ENCODE measurements around the gene ZXDC. TPM values are rescaled to one million over a fixed set of nuclear protein-coding genes. Genes with fewer than 3 reads are reported as not detected.

The ZXDC gene
- total and polyA plus RNA-seq, 9 of the 15 experiments (the other 6 are each of a cell fraction or from before 2014, with no cell fraction given), result 0.59 to 13.4 (median 7.3) TPM

DNA sequence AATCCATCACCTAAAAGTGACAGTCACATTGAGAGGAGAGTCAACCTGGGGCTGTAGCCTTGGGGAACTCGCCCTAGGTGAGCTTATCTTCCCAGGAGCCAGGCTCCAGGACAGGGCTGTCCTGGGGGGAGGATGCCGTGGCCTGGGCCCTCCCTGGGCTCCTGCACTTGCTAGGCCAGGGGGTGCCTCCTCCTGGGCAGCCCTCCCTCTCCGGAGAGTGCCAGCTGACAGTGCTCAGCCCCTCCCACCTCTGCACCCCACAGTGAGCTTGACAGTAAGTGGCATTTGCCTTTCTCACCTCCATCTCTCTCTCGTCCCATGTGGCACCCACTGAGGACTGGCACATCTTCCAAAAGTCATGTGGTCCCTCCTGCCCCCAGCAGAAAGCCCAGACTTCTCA is 22.8 kb upstream of the ZXDC start:
- no peaks in the 10 kb centered on the region for H3K79me2 ChIP-seq (ENCODE audit: control insufficient read depth, insufficient read depth, low read length)
- ATAC-seq (no peak), FAIRE-seq (no peak), DNase-seq (ENCODE audit: extremely low read depth in 1 of 4, low spot score in 3 of 4) (no peak)
- H3K27ac ChIP-seq (ENCODE audit: extremely low read depth, low read depth, low read length), result no peak overlapping the region
- no peaks in the 10 kb centered on the region; the same call in 1 of the 2 replicates for H4K20me1 ChIP-seq (replicated peaks; ENCODE audit: control insufficient read depth, insufficient read depth, low read length)
- no peaks in the 10 kb centered on the region for H3K9me3 ChIP-seq (replicated peaks; ENCODE audit: control insufficient read depth, insufficient read depth, low read depth, low read length)
- ChIA-PET CTCF (ENCODE audit: low intra/inter-chr PET ratio) (no interaction called here), POLR2A (no interaction called here)
- no peaks in the 10 kb centered on the region for H3K4me1 ChIP-seq (replicated peaks in 1 of 2; ENCODE audit: control insufficient read depth in 2 of 2, insufficient read depth in 2 of 2, low read length in 2 of 2)
- H3K9ac ChIP-seq (ENCODE audit: insufficient read depth in 1 of 2, low read depth in 2 of 2, low read length in 2 of 2), result no peak overlapping the region
- H3K36me3 ChIP-seq (ENCODE audit: control insufficient read depth, insufficient read depth, low read length), result no peaks in the 10 kb centered on the region
- WGBS (ENCODE audit: insufficient coverage, low coverage, missing lambda C conversion rate), result 0% methylated on average over 2 of the region's 4 CpGs
- H3K27me3 ChIP-seq (ENCODE audit: control insufficient read depth in 2 of 2, insufficient read depth in 2 of 2, low read length in 2 of 2), result peaks cover 0 to 15% of the 10 kb centered on the region in 2 experiments; a peak in 2 of 5 replicates
- H3K4me3 ChIP-seq, result no peak overlapping the region
- no peak overlapping the region for H2AFZ ChIP-seq (ENCODE audit: low read depth, low read length)
- intact Hi-C loops (cut with micrococcal nuclease), result no loop called here
- no TSS peak for BruUV-seq (replicated peaks)
- H3K4me2 ChIP-seq (ENCODE audit: insufficient read depth, low read length), result no peak overlapping the region
- H3K9me1 ChIP-seq (ENCODE audit: control insufficient read depth, insufficient read depth, low read length), result no peaks in the 10 kb centered on the region
- in situ Hi-C loops (cut with MboI), result no loop called here
- TF ChIP-seq, protein P1, sequence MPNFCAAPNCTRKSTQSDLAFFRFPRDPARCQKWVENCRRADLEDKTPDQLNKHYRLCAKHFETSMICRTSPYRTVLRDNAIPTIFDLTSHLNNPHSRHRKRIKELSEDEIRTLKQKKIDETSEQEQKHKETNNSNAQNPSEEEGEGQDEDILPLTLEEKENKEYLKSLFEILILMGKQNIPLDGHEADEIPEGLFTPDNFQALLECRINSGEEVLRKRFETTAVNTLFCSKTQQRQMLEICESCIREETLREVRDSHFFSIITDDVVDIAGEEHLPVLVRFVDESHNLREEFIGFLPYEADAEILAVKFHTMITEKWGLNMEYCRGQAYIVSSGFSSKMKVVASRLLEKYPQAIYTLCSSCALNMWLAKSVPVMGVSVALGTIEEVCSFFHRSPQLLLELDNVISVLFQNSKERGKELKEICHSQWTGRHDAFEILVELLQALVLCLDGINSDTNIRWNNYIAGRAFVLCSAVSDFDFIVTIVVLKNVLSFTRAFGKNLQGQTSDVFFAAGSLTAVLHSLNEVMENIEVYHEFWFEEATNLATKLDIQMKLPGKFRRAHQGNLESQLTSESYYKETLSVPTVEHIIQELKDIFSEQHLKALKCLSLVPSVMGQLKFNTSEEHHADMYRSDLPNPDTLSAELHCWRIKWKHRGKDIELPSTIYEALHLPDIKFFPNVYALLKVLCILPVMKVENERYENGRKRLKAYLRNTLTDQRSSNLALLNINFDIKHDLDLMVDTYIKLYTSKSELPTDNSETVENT (CRISPR knock-in tag; IDR thresholded peaks at IDR 0.05), result no peak
- TF ChIP-seq CBX2 (IDR thresholded peaks at IDR 0.05; ENCODE audit: insufficient read depth, low read length, poor library complexity, severe bottlenecking) (no peak), BRD9 (IDR thresholded peaks at IDR 0.05; ENCODE audit: low read depth, partially characterized antibody) (no peak), PRMT5 (CRISPR knock-in tag; IDR thresholded peaks at IDR 0.05) (no peak), RAD21 (CRISPR knock-in tag; conservative IDR thresholded peaks at IDR 0.05 in 1 of 2, IDR thresholded peaks at IDR 0.05 in 1 of 2) (no peak), ATF6 (CRISPR knock-in tag; IDR thresholded peaks at IDR 0.05) (no peak), NFE2L1 (tag; IDR thresholded peaks at IDR 0.05; ENCODE audit: borderline replicate concordance, low read depth) (no peak), SREBF1 (IDR thresholded peaks at IDR 0.05; ENCODE audit: borderline replicate concordance, low read depth, low read length) (no peak), ZBTB26 (CRISPR knock-in tag; IDR thresholded peaks at IDR 0.05) (no peak), CHD1 (IDR thresholded peaks at IDR 0.05; ENCODE audit: low read length) (no peak), ZNF717 (CRISPR knock-in tag; IDR thresholded peaks at IDR 0.05) (no peak), RNF2 (IDR thresholded peaks at IDR 0.05) (no peak), NONO (IDR thresholded peaks at IDR 0.05; ENCODE audit: low read depth in 2 of 2, low read length in 1 of 2) (no peak), HOXB6 (CRISPR knock-in tag; IDR thresholded peaks at IDR 0.05; ENCODE audit: borderline replicate concordance) (no peak)
- TF ChIP-seq, protein P2, sequence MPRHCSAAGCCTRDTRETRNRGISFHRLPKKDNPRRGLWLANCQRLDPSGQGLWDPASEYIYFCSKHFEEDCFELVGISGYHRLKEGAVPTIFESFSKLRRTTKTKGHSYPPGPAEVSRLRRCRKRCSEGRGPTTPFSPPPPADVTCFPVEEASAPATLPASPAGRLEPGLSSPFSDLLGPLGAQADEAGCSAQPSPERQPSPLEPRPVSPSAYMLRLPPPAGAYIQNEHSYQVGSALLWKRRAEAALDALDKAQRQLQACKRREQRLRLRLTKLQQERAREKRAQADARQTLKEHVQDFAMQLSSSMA (CRISPR knock-in tag; IDR thresholded peaks at IDR 0.05), result no peak
